ENCODE measurements around the gene LMX1A. TPM values are rescaled to one million over a fixed set of nuclear protein-coding genes. Genes with fewer than 3 reads are reported as not detected.

LMX1A gene
- total and polyA plus RNA-seq, 9 of the 15 experiments (the other 6 are each of a cell fraction or from before 2014, with no cell fraction given): not detected

- CTCF ChIA-PET (ENCODE audit: low intra/inter-chr PET ratio): no interaction called here
- intact Hi-C loops (cut with micrococcal nuclease): loop anchor here (10.0 kb wide), 1 partner anchor 110 kb away; no protein-coding TSS in a partner anchor
- POLR2A ChIA-PET: interaction anchor here (0.5 kb wide), 1 partner anchor 49 kb away, joined by 3 read pairs; no protein-coding TSS in a partner anchor
- FAIRE-seq (no peak), ATAC-seq (no peak), DNase-seq (ENCODE audit: extremely low read depth in 1 of 4, low spot score in 3 of 4) (no peak)
- H3K36me3 ChIP-seq (ENCODE audit: control insufficient read depth, insufficient read depth, low read length): no peaks in the 10 kb centered on the region
- no TSS peak for BruUV-seq (replicated peaks)
- no peak overlapping the region for H3K4me2 ChIP-seq (ENCODE audit: insufficient read depth, low read length)
- no peaks in the 10 kb centered on the region; a peak in 1 of 5 replicates for H3K27me3 ChIP-seq (ENCODE audit: control insufficient read depth in 2 of 2, insufficient read depth in 2 of 2, low read length in 2 of 2)
- H3K27ac ChIP-seq (ENCODE audit: extremely low read depth, low read depth, low read length): no peak overlapping the region
- no peaks in the 10 kb centered on the region for H3K4me1 ChIP-seq (replicated peaks in 1 of 2; ENCODE audit: control insufficient read depth in 2 of 2, insufficient read depth in 2 of 2, low read length in 2 of 2)
- WGBS (ENCODE audit: insufficient coverage, low coverage, missing lambda C conversion rate): 0% methylated on average over 3 of the region's 3 CpGs
- no peaks in the 10 kb centered on the region for H4K20me1 ChIP-seq (replicated peaks; ENCODE audit: control insufficient read depth, insufficient read depth, low read length)
- H3K9me3 ChIP-seq (replicated peaks; ENCODE audit: control insufficient read depth, insufficient read depth, low read depth, low read length): no peaks in the 10 kb centered on the region
- H3K4me3 ChIP-seq: no peak overlapping the region
- no peak overlapping the region for H2AFZ ChIP-seq (ENCODE audit: low read depth, low read length)
- in situ Hi-C loops (cut with MboI): no loop called here
- H3K79me2 ChIP-seq (ENCODE audit: control insufficient read depth, insufficient read depth, low read length): no peaks in the 10 kb centered on the region
- H3K9ac ChIP-seq (ENCODE audit: insufficient read depth in 1 of 2, low read depth in 2 of 2, low read length in 2 of 2): no peak overlapping the region
- peaks cover 2% of the 10 kb centered on the region for H3K9me1 ChIP-seq (ENCODE audit: control insufficient read depth, insufficient read depth, low read length)
- TF ChIP-seq WHSC1 (IDR thresholded peaks at IDR 0.05; ENCODE audit: low read length): no peak
- no peak for TF ChIP-seq THRA (IDR thresholded peaks at IDR 0.05)
- no peak for TF ChIP-seq ZNF175 (CRISPR knock-in tag; IDR thresholded peaks at IDR 0.05; ENCODE audit: low read depth)
- no peak for TF ChIP-seq ZNF407 (IDR thresholded peaks at IDR 0.05; ENCODE audit: low read depth)
- no peak for TF ChIP-seq ILK (tag; IDR thresholded peaks at IDR 0.05; ENCODE audit: borderline replicate concordance, low read depth)
- no peak for TF ChIP-seq TFAM (CRISPR knock-in tag; conservative IDR thresholded peaks at IDR 0.05)
- TF ChIP-seq ZNF785 (CRISPR knock-in tag; IDR thresholded peaks at IDR 0.05): no peak
- TF ChIP-seq ELF1 (tag; IDR thresholded peaks at IDR 0.05): no peak
- TF ChIP-seq RFX5 (IDR thresholded peaks at IDR 0.05; ENCODE audit: low read depth, low read length): no peak
- TF ChIP-seq MAFK (IDR thresholded peaks at IDR 0.05; ENCODE audit: low read length): no peak
- TF ChIP-seq NKRF (IDR thresholded peaks at IDR 0.05; ENCODE audit: borderline replicate concordance): no peak
Observed at GRCh38 chr1:165254896-165255625, 101.5 kb downstream of the LMX1A start.
